Vagina (tissue), 2 donors: ENCODE results near the gene ECPAS. TPM values are rescaled to one million over a fixed set of nuclear protein-coding genes. Genes with fewer than 3 reads are reported as not detected.

ENCODE experiments used
- DNase-seq, 2 donors: peaks; one replicate each; pipeline ENCODE4 v3.0.0-alpha.2; 2017; ENCODE audit errors: extremely low spot score in 2 of 2
- H3K27ac ChIP-seq: fragments of 200-600 bp; sonication (generic); one replicate; pipeline ENCODE4 v1.5.1; 2019
- H3K27me3 ChIP-seq: fragments of 200-600 bp; sonication (generic); one replicate; pipeline ENCODE4 v1.5.1; 2019
- H3K36me3 ChIP-seq, 2 donors: fragments of 200-600 bp; sonication (generic); one replicate each; pipeline ENCODE4 v1.5.1; 2017 to 2019
- H3K4me1 ChIP-seq: fragments of 200-600 bp; sonication (generic); one replicate; pipeline ENCODE4 v1.5.1; 2019
- H3K4me3 ChIP-seq, 2 donors: fragments of 200-600 bp; sonication (generic); 1 replicate in 1 of 2; 2 replicates in 1 of 2; pipeline ENCODE4 v1.5.1; 2016 to 2019
- H3K9me3 ChIP-seq: fragments of 200-600 bp; sonication (generic); one replicate; pipeline ENCODE4 v1.5.1; 2019
- POLR2A ChIP-seq, 2 donors: fragments of 450-650 bp; IDR thresholded peaks; one replicate each; pipeline ENCODE4 v1.6.1; 2017; ENCODE audit warnings: antibody characterized with exemption in 2 of 2, mild to moderate bottlenecking in 2 of 2, moderate library complexity in 2 of 2
- POLR2AphosphoS5 ChIP-seq, 2 donors: sonication (generic); formaldehyde crosslinking; IDR thresholded peaks; one replicate each; pipeline ENCODE4 v1.9.0; 2017; ENCODE audit warnings: antibody characterized with exemption in 2 of 2, mild to moderate bottlenecking in 2 of 2, low read depth in 1 of 2; ENCODE audit not compliant: insufficient read depth in 1 of 2
- intact Hi-C: fragments of 100-400 bp; cut with DNase I; formaldehyde crosslinking; loops from one replicate; pipeline ENCODE4 v1.15.1; 2023
- total RNA-seq: library from RNA; depleted of rRNA; stranded (reverse); fragments of >200 nt; gene quantifications from one replicate; pipeline ENCODE4 v1.2.3, GENCODE V29; 2016
- TF ChIP-seq, protein P1 (sequence below), 3 experiments: fragments of 450-650 bp in 2 of 3; fragments of 200-600 bp in 1 of 3; sonication (generic) in 1 of 3; IDR thresholded peaks; one replicate each; pipeline ENCODE4 v1.5.1; 2017 to 2019; ENCODE audit warnings: antibody characterized with exemption in 3 of 3, mild to moderate bottlenecking in 2 of 3, moderate library complexity in 2 of 3

Gene ECPAS
- total RNA-seq, 1 donor from 2014 or later: 62.9 TPM

DNA sequence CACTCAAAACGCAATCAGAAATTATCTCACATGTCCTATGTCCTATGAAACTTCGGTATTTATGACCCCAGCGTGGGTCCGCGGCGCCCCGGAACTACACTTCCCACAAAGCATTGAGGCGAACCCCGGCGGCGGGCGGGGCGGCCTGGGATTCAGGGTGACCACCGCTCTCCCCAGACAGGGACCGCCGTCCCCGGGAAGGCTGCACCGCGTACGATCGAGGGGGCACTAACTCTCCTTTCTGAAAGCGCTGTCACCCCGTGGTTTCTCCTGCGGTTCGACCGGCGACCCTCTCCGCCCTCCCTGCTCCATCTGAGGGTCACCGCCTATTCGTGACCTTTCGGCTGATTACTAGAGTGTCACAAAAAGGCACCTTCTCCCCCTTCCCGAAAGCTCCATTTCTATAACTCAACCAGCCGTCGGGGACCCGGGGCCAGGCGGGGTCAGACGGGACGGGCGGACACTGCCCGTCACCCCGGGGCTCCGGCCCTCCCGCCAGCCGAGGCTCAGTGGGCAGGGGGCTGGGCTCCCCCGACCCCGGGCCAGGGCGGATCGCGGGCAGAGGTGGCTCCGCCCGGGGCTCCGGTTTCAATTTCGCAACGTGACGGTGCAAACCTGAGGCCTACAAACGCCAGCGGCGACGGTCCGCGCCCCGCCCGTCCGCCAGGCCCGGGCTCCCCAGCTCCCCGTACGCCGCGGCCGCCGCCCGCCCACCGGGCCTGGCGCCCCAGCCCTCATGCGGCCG, 1.3 kb downstream of the ECPAS start:
- Histone ChIP-seq H3K27ac (peak overlapping the region; percentile 96), H3K36me3 (no peaks in the 10 kb centered on the region), H3K9me3 (no peaks in the 10 kb centered on the region), H3K27me3 (no peaks in the 10 kb centered on the region), H3K4me3 (peak overlapping the region; percentile 76 to 87), H3K4me1 (peaks cover 39% of the 10 kb centered on the region)
- peak in 1 of 2 donors; percentile 88 for DNase-seq
- peak in 1 of 2 donors; percentile 81 for TF ChIP-seq POLR2A (IDR thresholded peaks at IDR 0.05)
- TF ChIP-seq POLR2AphosphoS5 (IDR thresholded peaks at IDR 0.05; ENCODE audit: insufficient read depth in 1 of 2, low read depth in 1 of 2): peak in 1 of 2 donors; percentile 92
- TF ChIP-seq, protein P1, sequence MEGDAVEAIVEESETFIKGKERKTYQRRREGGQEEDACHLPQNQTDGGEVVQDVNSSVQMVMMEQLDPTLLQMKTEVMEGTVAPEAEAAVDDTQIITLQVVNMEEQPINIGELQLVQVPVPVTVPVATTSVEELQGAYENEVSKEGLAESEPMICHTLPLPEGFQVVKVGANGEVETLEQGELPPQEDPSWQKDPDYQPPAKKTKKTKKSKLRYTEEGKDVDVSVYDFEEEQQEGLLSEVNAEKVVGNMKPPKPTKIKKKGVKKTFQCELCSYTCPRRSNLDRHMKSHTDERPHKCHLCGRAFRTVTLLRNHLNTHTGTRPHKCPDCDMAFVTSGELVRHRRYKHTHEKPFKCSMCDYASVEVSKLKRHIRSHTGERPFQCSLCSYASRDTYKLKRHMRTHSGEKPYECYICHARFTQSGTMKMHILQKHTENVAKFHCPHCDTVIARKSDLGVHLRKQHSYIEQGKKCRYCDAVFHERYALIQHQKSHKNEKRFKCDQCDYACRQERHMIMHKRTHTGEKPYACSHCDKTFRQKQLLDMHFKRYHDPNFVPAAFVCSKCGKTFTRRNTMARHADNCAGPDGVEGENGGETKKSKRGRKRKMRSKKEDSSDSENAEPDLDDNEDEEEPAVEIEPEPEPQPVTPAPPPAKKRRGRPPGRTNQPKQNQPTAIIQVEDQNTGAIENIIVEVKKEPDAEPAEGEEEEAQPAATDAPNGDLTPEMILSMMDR (IDR thresholded peaks at IDR 0.05): no peak
- intact Hi-C loops: no loop called here

DNA sequence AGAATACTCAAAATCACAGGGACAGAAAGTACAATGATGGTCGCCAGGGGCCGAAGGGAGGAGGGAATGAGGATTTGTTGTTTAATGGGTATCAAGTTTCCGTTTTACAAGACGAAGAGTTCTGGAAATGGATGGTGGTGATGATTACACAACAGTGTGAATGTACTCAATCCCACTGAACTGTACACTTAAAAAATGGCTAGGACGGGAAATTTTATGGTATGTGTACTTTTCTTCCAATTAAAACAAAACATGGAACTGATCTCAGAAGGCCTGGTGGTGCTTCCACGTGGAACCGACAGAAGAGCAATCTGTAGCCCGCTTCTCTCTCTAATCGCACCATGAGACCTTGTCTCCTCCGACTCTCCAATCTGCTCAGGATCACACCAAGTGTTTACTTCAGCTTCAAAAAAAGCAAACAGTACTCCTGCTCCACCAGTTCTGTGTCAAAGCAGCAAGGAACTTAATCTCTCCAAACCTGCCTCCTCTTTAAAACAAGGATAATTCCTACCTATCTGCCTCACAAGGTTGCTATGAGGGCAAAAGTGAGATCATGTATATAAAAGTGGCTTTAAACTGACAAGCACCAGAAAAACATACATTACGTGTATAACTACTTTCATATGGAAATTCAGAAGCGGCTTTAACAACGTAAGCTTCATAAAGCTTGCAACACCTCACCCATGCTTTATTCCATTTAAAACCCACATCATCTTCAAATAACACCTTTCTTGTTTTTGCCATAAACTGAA, 2.1 kb downstream of the ECPAS start:
- TF ChIP-seq, protein P1 (IDR thresholded peaks at IDR 0.05): no peak
- TF ChIP-seq POLR2A (IDR thresholded peaks at IDR 0.05): no peak
- TF ChIP-seq POLR2AphosphoS5 (IDR thresholded peaks at IDR 0.05; ENCODE audit: insufficient read depth in 1 of 2, low read depth in 1 of 2): no peak
- H3K4me1 ChIP-seq: peaks cover 39% of the 10 kb centered on the region
- intact Hi-C loops: no loop called here
- H3K27ac ChIP-seq: peak overlapping the region; percentile 96
- H3K4me3 ChIP-seq: peak overlapping the region; percentile 76 to 87
- no peaks in the 10 kb centered on the region for H3K36me3 ChIP-seq
- no peaks in the 10 kb centered on the region for H3K9me3 ChIP-seq
- no peaks in the 10 kb centered on the region for H3K27me3 ChIP-seq
- no peak for DNase-seq

DNA sequence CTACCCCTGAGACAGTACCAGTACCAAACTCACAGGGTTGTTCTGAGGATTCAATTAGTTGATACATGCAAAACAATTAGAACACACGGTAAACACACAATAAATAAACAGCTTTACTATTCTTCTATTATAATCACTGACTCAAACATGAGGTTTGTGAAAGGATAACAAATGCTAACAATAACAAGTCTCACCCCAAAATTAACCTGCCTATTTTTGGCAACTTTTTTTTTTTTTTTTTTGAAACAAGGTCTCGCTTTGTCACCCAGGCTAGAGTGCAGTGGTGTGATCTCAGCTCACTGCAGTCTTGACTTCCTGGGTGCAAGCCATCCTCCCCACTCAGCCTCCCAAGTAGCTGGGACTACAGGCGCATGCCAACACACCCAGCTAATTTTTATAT, 6.5 kb downstream of the ECPAS start:
- intact Hi-C loops: no loop called here

DNA sequence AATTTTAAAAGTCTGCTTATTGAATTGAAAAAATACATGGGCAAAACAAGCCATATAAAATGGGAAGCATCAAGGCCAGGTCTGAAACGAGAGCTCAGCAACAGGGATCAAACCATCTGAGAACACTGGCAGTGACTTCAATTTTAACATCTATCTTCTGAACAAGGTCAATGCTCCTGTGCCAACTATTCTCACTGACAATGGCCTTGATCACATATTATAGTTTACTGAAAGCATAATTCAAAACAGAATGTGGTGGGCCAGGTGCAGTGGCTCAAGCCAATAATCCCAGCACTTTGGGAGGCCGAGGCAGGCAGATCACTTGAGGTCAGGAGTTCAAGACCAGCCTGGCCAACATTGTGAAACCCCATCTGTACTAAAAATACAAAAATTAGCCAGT, 9.0 kb downstream of the ECPAS start:
- Histone ChIP-seq H3K36me3 (no peaks in the 10 kb centered on the region), H3K27ac (no peak overlapping the region), H3K4me3 (no peak overlapping the region), H3K4me1 (peaks cover 56% of the 10 kb centered on the region), H3K27me3 (no peaks in the 10 kb centered on the region), H3K9me3 (no peaks in the 10 kb centered on the region)
- intact Hi-C loops: no loop called here
- TF ChIP-seq POLR2A (IDR thresholded peaks at IDR 0.05) (no peak), POLR2AphosphoS5 (IDR thresholded peaks at IDR 0.05; ENCODE audit: insufficient read depth in 1 of 2, low read depth in 1 of 2) (no peak)
- TF ChIP-seq, protein P1 (IDR thresholded peaks at IDR 0.05): no peak
- no peak for DNase-seq

More for the DNA sequence above, 6.5 kb downstream of the ECPAS start:
- Histone ChIP-seq H3K36me3 (no peaks in the 10 kb centered on the region), H3K9me3 (no peaks in the 10 kb centered on the region), H3K4me3 (no peak overlapping the region), H3K27ac (no peak overlapping the region), H3K4me1 (peaks cover 63% of the 10 kb centered on the region), H3K27me3 (no peaks in the 10 kb centered on the region)
- TF ChIP-seq POLR2AphosphoS5 (IDR thresholded peaks at IDR 0.05; ENCODE audit: insufficient read depth in 1 of 2, low read depth in 1 of 2) (no peak), POLR2A (IDR thresholded peaks at IDR 0.05) (no peak)
- TF ChIP-seq, protein P1 (IDR thresholded peaks at IDR 0.05): no peak
- DNase-seq: no peak
